Measurements from ENCODE around the gene ZNF207. TPM values are rescaled to one million over a fixed set of nuclear protein-coding genes. Genes with fewer than 3 reads are reported as not detected.

The ZNF207 gene
- total RNA-seq, 1 experiment from 2014 or later: 84.6 TPM

- H3F3A ChIP-seq (ENCODE audit: low read length, unreplicated experiment): no peaks in the 10 kb centered on the region
- no peak overlapping the region for H3K4me2 ChIP-seq (ENCODE audit: low read length)
- H3K9me3 ChIP-seq (ENCODE audit: low read length): no peaks in the 10 kb centered on the region
- H3K9ac ChIP-seq (ENCODE audit: low read length): no peak overlapping the region
- DNase-seq: no peak
- ChIA-PET POLR2A (ENCODE audit: unreplicated experiment) (no interaction called here), CTCF (no interaction called here)
- H3K27ac ChIP-seq (ENCODE audit: low read length): no peak overlapping the region
- no peak for ATAC-seq
- no peaks in the 10 kb centered on the region for H3K79me2 ChIP-seq (ENCODE audit: low read length)
- no peak overlapping the region for H2AFZ ChIP-seq (ENCODE audit: low read length)
- no peaks in the 10 kb centered on the region for H3K9me2 ChIP-seq (replicated peaks; ENCODE audit: low read length)
- H3K4me1 ChIP-seq (ENCODE audit: insufficient read depth, low read length): no peaks in the 10 kb centered on the region
- intact Hi-C loops (cut with micrococcal nuclease): no loop called here
- H3K27me3 ChIP-seq (ENCODE audit: low read length): no peaks in the 10 kb centered on the region
- no peak overlapping the region for H3K4me3 ChIP-seq (ENCODE audit: low read length)
- no peaks in the 10 kb centered on the region for H4K20me1 ChIP-seq (ENCODE audit: low read length)
- H3K36me3 ChIP-seq (ENCODE audit: low read depth, low read length): no peaks in the 10 kb centered on the region; the same call in 1 of the 2 replicates
- no peak for TF ChIP-seq EZH2 (IDR thresholded peaks at IDR 0.05; ENCODE audit: low read length, unreplicated experiment)
- TF ChIP-seq, protein P1, sequence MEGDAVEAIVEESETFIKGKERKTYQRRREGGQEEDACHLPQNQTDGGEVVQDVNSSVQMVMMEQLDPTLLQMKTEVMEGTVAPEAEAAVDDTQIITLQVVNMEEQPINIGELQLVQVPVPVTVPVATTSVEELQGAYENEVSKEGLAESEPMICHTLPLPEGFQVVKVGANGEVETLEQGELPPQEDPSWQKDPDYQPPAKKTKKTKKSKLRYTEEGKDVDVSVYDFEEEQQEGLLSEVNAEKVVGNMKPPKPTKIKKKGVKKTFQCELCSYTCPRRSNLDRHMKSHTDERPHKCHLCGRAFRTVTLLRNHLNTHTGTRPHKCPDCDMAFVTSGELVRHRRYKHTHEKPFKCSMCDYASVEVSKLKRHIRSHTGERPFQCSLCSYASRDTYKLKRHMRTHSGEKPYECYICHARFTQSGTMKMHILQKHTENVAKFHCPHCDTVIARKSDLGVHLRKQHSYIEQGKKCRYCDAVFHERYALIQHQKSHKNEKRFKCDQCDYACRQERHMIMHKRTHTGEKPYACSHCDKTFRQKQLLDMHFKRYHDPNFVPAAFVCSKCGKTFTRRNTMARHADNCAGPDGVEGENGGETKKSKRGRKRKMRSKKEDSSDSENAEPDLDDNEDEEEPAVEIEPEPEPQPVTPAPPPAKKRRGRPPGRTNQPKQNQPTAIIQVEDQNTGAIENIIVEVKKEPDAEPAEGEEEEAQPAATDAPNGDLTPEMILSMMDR (conservative IDR thresholded peaks at IDR 0.05; ENCODE audit: low read depth, low read length): no peak
- TF ChIP-seq EZH2phosphoT487 (IDR thresholded peaks at IDR 0.05; ENCODE audit: borderline replicate concordance, low read length): no peak
- no TSS peak for BruUV-seq (replicated peaks)
These were observed 22.0 kb upstream of the ZNF207 start for GRCh38 chr17:32327911-32328310.

DNA sequence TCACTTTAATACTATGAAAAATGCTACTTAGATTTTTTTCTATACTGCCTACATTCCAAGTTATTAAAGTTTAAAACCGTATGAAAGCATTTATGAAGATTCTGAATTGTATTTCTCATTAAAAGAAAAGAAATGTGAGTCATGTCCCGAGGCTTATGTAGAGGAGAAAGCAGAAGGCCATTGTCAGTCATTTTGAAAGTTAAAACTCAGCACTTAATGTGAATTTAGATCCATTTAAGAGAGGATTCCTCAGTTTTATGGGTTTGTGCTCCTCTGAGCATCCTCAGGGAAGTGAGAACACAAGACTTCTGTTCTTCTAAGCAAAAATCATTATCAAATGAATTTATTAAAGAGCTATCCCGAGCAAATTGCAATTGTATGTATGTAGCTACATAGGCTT lies 19.8 kb upstream of the ZNF207 start:
- H3K4me1 ChIP-seq (ENCODE audit: insufficient read depth, low read length): no peaks in the 10 kb centered on the region
- H3K4me2 ChIP-seq (ENCODE audit: low read length): no peak overlapping the region
- CTCF ChIA-PET: no interaction called here
- no TSS peak for BruUV-seq (replicated peaks)
- H3K4me3 ChIP-seq (ENCODE audit: low read length): no peak overlapping the region
- no peak overlapping the region for H2AFZ ChIP-seq (ENCODE audit: low read length)
- no peak for ATAC-seq
- intact Hi-C loops (cut with micrococcal nuclease): no loop called here
- H3K9me3 ChIP-seq (ENCODE audit: low read length): no peaks in the 10 kb centered on the region
- H3K27me3 ChIP-seq (ENCODE audit: low read length): no peaks in the 10 kb centered on the region
- H4K20me1 ChIP-seq (ENCODE audit: low read length): no peaks in the 10 kb centered on the region
- POLR2A ChIA-PET (ENCODE audit: unreplicated experiment): no interaction called here
- H3K27ac ChIP-seq (ENCODE audit: low read length): no peak overlapping the region
- no peak overlapping the region for H3K9ac ChIP-seq (ENCODE audit: low read length)
- no peak for DNase-seq
- H3K36me3 ChIP-seq (ENCODE audit: low read depth, low read length): peaks cover 7% of the 10 kb centered on the region; the same call in 1 of the 2 replicates
- TF ChIP-seq EZH2phosphoT487 (IDR thresholded peaks at IDR 0.05; ENCODE audit: borderline replicate concordance, low read length) (no peak), EZH2 (IDR thresholded peaks at IDR 0.05; ENCODE audit: low read length, unreplicated experiment) (no peak)
- TF ChIP-seq, protein P1 (conservative IDR thresholded peaks at IDR 0.05; ENCODE audit: low read depth, low read length): no peak
- no peaks in the 10 kb centered on the region for H3K79me2 ChIP-seq (ENCODE audit: low read length)
- H3F3A ChIP-seq (ENCODE audit: low read length, unreplicated experiment): no peaks in the 10 kb centered on the region
- no peaks in the 10 kb centered on the region for H3K9me2 ChIP-seq (replicated peaks; ENCODE audit: low read length)

DNA sequence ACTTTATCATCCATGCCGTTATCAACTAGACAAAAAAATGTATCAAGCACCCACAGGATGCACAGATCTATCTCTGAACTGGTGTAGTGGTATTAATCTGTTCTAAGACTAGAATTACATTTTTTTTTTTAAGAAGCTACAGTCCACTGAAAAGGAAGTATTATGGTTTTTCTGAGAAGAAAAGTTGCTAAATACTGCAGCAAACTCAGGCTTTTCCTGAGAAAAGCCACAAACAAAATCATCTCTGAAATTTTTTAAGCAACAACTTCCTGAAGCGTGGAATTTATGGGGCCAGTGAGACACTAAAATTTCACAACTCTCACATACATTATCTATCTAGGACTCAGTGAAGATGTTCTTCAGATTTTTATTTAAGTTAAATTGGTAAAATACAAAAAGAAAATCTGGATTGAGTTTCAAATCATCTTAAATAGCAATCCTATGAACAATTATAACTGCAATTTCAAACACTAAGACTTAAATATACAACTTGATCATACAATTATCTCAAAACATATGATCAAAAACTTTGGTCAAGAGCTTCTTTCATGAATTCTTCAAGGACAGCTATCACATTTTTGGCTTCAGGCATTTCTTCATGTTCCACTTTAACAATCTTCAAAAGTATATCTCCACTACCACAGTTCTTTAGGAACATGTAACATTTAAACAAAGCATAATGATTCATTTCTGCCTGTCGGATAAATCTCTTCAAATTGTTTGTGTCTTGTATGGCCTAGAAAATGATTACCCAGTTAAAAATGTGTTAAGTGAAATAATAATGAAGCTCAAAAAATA lies 18.5 kb upstream of the ZNF207 start:
- POLR2A ChIA-PET (ENCODE audit: unreplicated experiment): no interaction called here
- CTCF ChIA-PET: no interaction called here
- Histone ChIP-seq H3K27ac (ENCODE audit: low read length) (no peak overlapping the region), H3K4me2 (ENCODE audit: low read length) (no peak overlapping the region), H2AFZ (ENCODE audit: low read length) (no peak overlapping the region), H3K79me2 (ENCODE audit: low read length) (no peaks in the 10 kb centered on the region), H3K9me3 (ENCODE audit: low read length) (no peaks in the 10 kb centered on the region), H3K36me3 (ENCODE audit: low read depth, low read length) (peaks cover 7% of the 10 kb centered on the region; the same call in 1 of the 2 replicates), H3K27me3 (ENCODE audit: low read length) (no peaks in the 10 kb centered on the region), H3K4me1 (ENCODE audit: insufficient read depth, low read length) (no peaks in the 10 kb centered on the region), H4K20me1 (ENCODE audit: low read length) (no peaks in the 10 kb centered on the region), H3K9ac (ENCODE audit: low read length) (no peak overlapping the region), H3K9me2 (replicated peaks; ENCODE audit: low read length) (no peaks in the 10 kb centered on the region), H3K4me3 (ENCODE audit: low read length) (no peak overlapping the region), H3F3A (ENCODE audit: low read length, unreplicated experiment) (no peaks in the 10 kb centered on the region)
- BruUV-seq (replicated peaks): no TSS peak
- intact Hi-C loops (cut with micrococcal nuclease): no loop called here
- TF ChIP-seq EZH2phosphoT487 (IDR thresholded peaks at IDR 0.05; ENCODE audit: borderline replicate concordance, low read length) (no peak), EZH2 (IDR thresholded peaks at IDR 0.05; ENCODE audit: low read length, unreplicated experiment) (no peak)
- TF ChIP-seq, protein P1 (conservative IDR thresholded peaks at IDR 0.05; ENCODE audit: low read depth, low read length): no peak
- ATAC-seq: no peak
- no peak for DNase-seq
